COLO829 (cell line): ENCODE data around the gene IDUA.
"Not testable (repeated sequence)": the region's sequence is repeated elsewhere in the genome, so short reads cannot be mapped to it uniquely, and the experiment has no call there.

Experiments used
- DNase-seq: peaks from one replicate; pipeline ENCODE4 v3.0.0; 2012; ENCODE audit warnings: low spot score

The IDUA gene

DNA sequence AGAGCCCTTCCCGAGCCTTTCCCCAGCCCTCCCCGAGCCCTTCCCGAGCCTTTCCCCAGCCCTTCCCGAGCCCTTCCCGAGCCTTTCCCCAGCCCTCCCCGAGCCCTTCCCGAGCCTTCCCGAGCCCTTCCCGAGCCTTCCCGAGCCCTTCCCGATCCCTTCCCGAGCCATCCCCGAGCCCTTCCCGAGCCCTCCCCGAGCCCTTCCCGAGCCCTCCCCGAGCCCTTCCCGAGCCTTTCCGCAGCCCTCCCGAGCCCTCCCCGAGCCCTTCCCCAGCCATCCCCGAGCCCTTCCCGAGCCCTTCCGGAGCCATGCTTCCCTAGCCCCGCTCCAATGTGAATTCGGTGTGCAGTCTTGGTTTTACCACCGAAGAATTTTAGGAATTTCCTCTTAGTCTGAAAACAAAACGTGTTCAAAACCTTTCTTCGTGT is 59.8 kb downstream of the IDUA start:
- DNase-seq, result not testable (repeated sequence)

DNA sequence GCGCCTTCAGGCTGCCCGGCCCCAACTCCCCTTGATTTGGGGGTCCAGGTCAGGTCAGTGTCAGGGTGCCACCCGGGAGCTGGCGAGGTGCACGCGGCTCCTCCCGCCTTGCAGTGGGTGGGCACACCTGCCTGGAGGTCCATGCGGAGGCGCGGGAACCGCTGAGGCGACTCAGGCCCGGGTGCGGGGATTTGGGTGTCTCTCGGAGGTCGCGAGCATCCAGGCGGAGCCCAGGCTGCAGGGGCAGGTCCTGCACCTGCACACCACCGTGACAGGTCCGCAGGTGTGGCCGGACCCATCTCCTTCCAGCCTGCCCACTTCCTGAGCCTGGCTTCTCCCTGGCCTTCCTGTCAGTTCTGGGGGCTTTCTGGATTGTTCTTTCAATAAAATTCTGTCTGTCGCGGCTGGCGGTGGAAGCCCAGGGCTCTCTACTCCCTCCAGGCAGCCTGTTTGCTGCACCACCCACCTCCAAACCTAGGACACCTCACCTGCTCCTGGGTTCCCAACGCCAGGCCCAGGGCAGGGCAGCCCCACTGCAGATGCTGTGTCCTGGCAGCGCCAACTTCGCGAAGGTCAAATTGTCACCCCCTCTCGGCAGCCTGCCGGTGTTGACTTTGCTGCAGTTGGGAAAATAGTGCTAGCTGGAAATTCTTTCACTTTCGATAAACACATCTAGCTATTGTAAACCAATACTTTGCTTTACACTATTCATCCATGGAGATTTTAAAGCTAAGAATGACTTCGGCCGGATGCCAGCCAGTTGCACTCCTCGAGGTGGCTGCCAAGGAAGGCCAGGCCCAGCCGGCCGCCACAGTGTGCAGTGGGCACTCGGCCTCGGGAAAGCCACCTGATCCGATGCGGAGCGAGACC is 60.5 kb downstream of the IDUA start:
- DNase-seq, result no peak

DNA sequence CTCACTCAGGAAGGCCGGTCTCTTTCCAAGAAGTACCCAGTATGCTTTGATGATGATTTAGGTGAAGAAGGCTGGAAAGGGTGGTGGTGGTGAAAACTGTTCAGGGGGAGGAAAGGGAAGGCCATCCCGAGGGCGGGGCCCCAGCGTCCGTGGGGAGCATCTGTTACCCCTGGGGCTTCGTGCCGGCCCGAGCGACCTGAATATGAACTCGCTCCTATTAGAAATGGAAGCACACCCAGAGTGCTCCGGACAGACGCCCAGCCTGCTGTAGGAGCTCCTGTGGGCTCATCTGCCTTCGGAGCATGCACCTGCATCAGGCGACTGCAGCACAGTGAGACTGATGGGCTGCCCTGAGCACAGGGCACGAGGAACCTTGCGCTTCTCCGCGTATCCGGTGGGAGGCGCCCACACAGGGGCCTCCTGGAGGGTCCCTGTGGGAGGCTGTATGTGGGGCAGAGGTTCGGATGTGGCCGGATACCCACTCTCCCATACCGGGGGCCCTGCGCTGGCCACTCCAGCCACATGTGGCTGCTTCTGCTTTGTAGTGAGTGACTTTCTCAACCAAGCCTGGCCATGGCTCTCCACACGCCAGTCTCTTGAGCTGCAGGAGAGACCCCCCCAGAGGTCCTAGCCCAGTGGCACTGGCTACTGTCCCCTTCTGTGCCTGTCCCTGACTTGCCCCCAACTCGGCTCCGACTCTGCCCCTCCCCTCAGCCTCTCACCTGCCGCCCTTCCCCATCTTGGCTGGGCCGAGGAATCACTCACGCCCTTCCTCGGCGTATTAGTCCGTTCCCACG is 61.3 kb downstream of the IDUA start:
- no peak for DNase-seq

- DNase-seq, result no peak
Measured at GRCh38 chr4:1048773-1049590, 62.1 kb downstream of the IDUA start.

- DNase-seq, result no peak
Measured at GRCh38 chr4:1049591-1049905, 62.7 kb downstream of the IDUA start.

GRCh38 chr4:1050486-1051213 is 63.8 kb downstream of the IDUA start:
- DNase-seq, result no peak

DNA sequence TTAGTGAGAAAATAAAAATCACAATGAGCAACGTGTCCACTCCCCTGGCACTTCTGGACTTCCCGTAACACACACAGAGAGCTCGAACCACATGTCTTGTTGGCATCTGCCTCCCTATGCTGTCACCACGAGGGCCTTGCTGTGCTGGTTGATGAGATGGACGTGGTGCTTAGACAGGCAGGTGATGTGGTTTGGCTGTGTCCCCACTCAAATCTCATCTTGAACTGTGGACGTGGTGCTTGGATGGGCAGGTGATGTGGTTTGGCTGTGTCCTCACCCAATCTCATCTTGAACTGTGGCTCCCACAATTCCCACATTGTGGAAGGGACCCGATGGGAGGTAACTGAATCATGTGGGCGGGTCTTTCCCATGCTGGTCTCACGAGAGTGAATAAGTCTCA is 64.6 kb downstream of the IDUA start:
- DNase-seq, result no peak

DNA sequence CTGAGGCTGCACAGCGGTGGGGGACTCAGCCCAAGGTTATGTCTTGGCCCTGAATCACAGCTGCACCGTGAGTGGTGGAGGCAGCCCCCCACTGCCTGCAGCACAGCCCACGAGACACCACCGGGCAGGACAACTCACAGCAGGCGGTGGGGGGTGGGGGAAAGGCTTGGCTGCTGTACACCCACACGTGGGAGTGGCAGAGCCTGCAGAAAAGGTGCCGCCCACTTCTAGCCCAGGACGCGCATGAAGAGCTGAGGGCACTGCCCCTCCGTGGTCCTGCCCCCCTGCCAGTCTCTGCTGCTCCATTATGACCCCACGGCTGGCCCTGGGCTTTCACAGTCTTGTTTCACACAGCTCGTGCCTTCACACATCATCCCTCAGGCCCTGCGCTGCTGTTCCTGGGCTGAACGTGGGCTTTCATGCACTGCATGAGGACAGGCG is 65.4 kb downstream of the IDUA start:
- DNase-seq, result no peak

GRCh38 chr4:1053080-1053661 is 66.3 kb downstream of the IDUA start:
- DNase-seq, result no peak

DNA sequence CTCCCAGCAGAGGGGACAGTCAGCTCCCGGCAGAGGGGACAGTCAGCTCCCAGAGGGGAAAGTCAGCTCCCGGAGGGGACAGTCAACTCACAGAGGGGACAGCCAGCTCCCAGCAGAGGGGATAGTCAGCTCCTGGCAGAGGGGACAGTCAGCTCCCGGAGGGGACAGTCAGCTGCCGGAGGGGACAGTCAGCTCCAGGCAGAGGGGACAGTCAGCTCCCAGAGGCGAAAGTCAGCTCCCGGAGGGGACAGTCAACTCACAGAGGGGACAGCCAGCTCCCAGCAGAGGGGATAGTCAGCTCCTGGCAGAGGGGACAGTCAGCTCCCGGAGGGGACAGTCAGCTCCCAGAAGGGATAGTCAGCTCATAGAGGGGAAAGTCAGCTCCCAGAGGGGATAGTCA is 67.0 kb downstream of the IDUA start:
- DNase-seq, result not testable (repeated sequence)
